Neural cell (in vitro differentiated cells): ENCODE data around the gene ZBTB7C. TPM values are rescaled to one million over a fixed set of nuclear protein-coding genes. Genes with fewer than 3 reads are reported as not detected.
A peak's percentile ranks its signal among the peaks of the same experiment; 100 is the strongest.

Experiments
- H2AFZ ChIP-seq: fragments of 200-600, 300-800 bp; sonication (generic), shearing (Covaris generic); 2 replicates; pipeline ENCODE4 v1.6.0; 2014; ENCODE audit warnings: low read depth, mild to moderate bottlenecking, antibody characterized with exemption, low read length, moderate library complexity
- H3F3A ChIP-seq: fragments of 200-600 bp; shearing (Covaris generic); 2 replicates; pipeline ENCODE4 v1.6.1; 2016; ENCODE audit warnings: mild to moderate bottlenecking, moderate library complexity, mixed read lengths, antibody characterized with exemption, low read length; ENCODE audit not compliant: insufficient read depth, poor library complexity, severe bottlenecking
- H3K27ac ChIP-seq: fragments of 200-600, 300-800 bp; sonication (generic), shearing (Covaris generic); 2 replicates; pipeline ENCODE4 v1.5.1; 2014; ENCODE audit warnings: mild to moderate bottlenecking, low read length, moderate library complexity
- H3K27me3 ChIP-seq: fragments of 300-800, 200-600 bp; sonication (generic), shearing (Covaris generic); 2 replicates; pipeline ENCODE4 v1.6.0; 2014; ENCODE audit warnings: mild to moderate bottlenecking, low read depth, low read length, moderate library complexity; ENCODE audit not compliant: insufficient read depth
- H3K36me3 ChIP-seq: fragments of 300-800, 200-600 bp; sonication (generic), shearing (Covaris generic); 2 replicates; pipeline ENCODE4 v1.5.1; 2014; ENCODE audit warnings: mild to moderate bottlenecking, antibody characterized with exemption, low read length, moderate library complexity; ENCODE audit not compliant: insufficient read depth
- H3K4me2 ChIP-seq: fragments of 300-800, 200-600 bp; sonication (generic), shearing (Covaris generic); 2 replicates; pipeline ENCODE4 v1.6.0; 2014; ENCODE audit warnings: mild to moderate bottlenecking, low read length
- H3K4me3 ChIP-seq: fragments of 300-800, 200-600 bp; sonication (generic), shearing (Covaris generic); 2 replicates; pipeline ENCODE4 v1.5.1; 2014; ENCODE audit warnings: mild to moderate bottlenecking, low read length, moderate library complexity
- H3K79me2 ChIP-seq: fragments of 200-600 bp; shearing (Covaris generic); replicated peaks from 2 replicates; pipeline ENCODE4 v1.6.0; 2014; ENCODE audit warnings: mild to moderate bottlenecking, low read length, moderate library complexity; ENCODE audit not compliant: insufficient read depth
- H3K9ac ChIP-seq: fragments of 300-800, 200-600 bp; sonication (generic), shearing (Covaris generic); 2 replicates; pipeline ENCODE4 v1.6.1; 2016; ENCODE audit warnings: mild to moderate bottlenecking, low read length, mixed read lengths
- H3K9me2 ChIP-seq: fragments of 200-600 bp; shearing (Covaris generic); 2 replicates; pipeline ENCODE4 v1.6.1; 2016; ENCODE audit warnings: mild to moderate bottlenecking, low read length, mixed read lengths; ENCODE audit not compliant: insufficient read depth
- H3K9me3 ChIP-seq: fragments of 200-600, 300-800 bp; sonication (generic), shearing (Covaris generic); 2 replicates; pipeline ENCODE4 v1.6.1; 2016; ENCODE audit warnings: mild to moderate bottlenecking, mixed run types, low read length, moderate library complexity, mixed read lengths
- H4K20me1 ChIP-seq: fragments of 200-600 bp; shearing (Covaris generic); 2 replicates; pipeline ENCODE4 v1.6.1; 2016; ENCODE audit warnings: mild to moderate bottlenecking, mixed run types; ENCODE audit not compliant: insufficient read depth
- EP300 ChIP-seq: fragments of 450-650 bp; conservative IDR thresholded peaks from 2 replicates; pipeline ENCODE4 v1.6.1; 2014; ENCODE audit warnings: antibody characterized with exemption, mild to moderate bottlenecking, moderate library complexity; ENCODE audit not compliant: poor library complexity, severe bottlenecking
- EZH2 ChIP-seq: fragments of 200-600, 300-800 bp; shearing (Covaris generic), sonication (generic); IDR thresholded peaks from 2 replicates; pipeline ENCODE4 v1.6.1; 2014; ENCODE audit warnings: antibody characterized with exemption, low read length, borderline replicate concordance, mild to moderate bottlenecking; ENCODE audit not compliant: insufficient read depth, poor library complexity, severe bottlenecking
- MXI1 ChIP-seq: fragments of 450-650 bp; conservative IDR thresholded peaks from 2 replicates; pipeline ENCODE4 v1.6.1; 2014; ENCODE audit warnings: antibody characterized with exemption, mild to moderate bottlenecking; ENCODE audit not compliant: poor library complexity, severe bottlenecking
- POLR2AphosphoS5 ChIP-seq: IDR thresholded peaks from 2 replicates; pipeline ENCODE4 v1.6.1; 2012
- RAD21 ChIP-seq: fragments of 450-650 bp; conservative IDR thresholded peaks from 2 replicates; pipeline ENCODE4 v1.6.1; 2014; ENCODE audit warnings: antibody characterized with exemption, mild to moderate bottlenecking, moderate library complexity
- SMC3 ChIP-seq: fragments of 450-650 bp; conservative IDR thresholded peaks from 2 replicates; pipeline ENCODE4 v1.6.1; 2014; ENCODE audit warnings: antibody characterized with exemption, mild to moderate bottlenecking, moderate library complexity; ENCODE audit not compliant: poor library complexity
- TAF1 ChIP-seq: IDR thresholded peaks from 2 replicates; pipeline ENCODE4 v1.6.1; 2012; ENCODE audit warnings: low read depth
- polyA plus RNA-seq: library from polyadenylated mRNA; depleted of rRNA; stranded (reverse); fragments of >200 nt; gene quantifications from 2 replicates; pipeline ENCODE4 v1.2.3, GENCODE V29; 2014
- TF ChIP-seq, protein P1 (sequence below): fragments of 450-650 bp; IDR thresholded peaks from 2 replicates; pipeline ENCODE4 v1.5.1; 2014; ENCODE audit warnings: antibody characterized with exemption, mild to moderate bottlenecking, moderate library complexity; ENCODE audit not compliant: poor library complexity, severe bottlenecking
- TF ChIP-seq, protein P2 (sequence below): IDR thresholded peaks from 2 replicates; pipeline ENCODE4 v1.6.1; 2012; ENCODE audit warnings: borderline replicate concordance

Gene ZBTB7C
- polyA plus RNA-seq, 1 donor from 2014 or later = 2.4 TPM

DNA sequence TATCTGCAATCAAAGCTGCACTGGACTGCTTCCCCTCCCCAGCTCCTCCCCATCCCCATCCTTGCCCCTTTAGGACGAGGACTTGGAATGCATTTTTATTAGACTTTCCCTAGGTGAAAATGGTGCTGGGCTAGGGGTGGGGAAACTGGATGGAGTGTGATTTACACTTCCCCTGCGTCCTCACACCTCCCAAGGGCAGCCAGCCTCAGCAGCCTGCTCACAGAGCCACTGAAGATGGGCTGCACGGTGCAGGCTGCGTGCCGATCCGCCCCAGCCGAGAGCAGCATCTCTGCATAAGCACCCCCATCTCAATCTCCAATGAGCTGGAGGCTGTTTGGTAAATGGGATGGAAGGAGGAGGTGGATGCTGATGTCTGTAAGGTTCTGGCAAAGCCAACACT lies 87.6 kb downstream of the ZBTB7C start:
- Histone ChIP-seq H3K27me3 (no peaks in the 10 kb centered on the region), H3K27ac (no peak overlapping the region), H4K20me1 (no peaks in the 10 kb centered on the region), H3F3A (no peaks in the 10 kb centered on the region), H3K9ac (peak overlapping the region; percentile 7), H3K79me2 (no peaks in the 10 kb centered on the region), H2AFZ (no peak overlapping the region), H3K9me3 (no peaks in the 10 kb centered on the region), H3K4me3 (no peak overlapping the region), H3K9me2 (no peaks in the 10 kb centered on the region), H3K36me3 (no peaks in the 10 kb centered on the region), H3K4me2 (no peak overlapping the region)
- TF ChIP-seq EZH2 = no peak

DNA sequence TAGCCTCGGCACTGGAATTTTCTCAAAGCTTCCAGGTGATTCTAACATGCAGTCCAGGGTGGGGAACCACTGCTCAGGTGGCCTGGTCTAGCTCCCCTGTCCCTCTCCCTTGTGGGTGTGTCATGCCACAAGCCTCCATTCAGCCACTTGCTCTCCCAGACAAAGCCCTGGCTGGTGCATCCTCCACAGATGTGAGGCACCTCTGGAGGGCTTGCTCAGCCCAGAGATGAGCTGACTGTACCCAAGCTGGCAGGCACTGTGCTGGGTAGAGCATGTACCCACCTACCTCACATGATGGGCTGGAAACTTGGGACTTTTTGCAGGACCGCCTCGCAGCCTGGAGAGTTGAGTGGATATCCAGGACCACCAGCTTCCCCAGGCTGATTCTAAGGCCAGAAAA lies 88.1 kb downstream of the ZBTB7C start:
- no peaks in the 10 kb centered on the region for H4K20me1 ChIP-seq
- no peaks in the 10 kb centered on the region for H3F3A ChIP-seq
- no peaks in the 10 kb centered on the region for H3K27me3 ChIP-seq
- no peak for TF ChIP-seq EZH2
- TF ChIP-seq, protein P1, sequence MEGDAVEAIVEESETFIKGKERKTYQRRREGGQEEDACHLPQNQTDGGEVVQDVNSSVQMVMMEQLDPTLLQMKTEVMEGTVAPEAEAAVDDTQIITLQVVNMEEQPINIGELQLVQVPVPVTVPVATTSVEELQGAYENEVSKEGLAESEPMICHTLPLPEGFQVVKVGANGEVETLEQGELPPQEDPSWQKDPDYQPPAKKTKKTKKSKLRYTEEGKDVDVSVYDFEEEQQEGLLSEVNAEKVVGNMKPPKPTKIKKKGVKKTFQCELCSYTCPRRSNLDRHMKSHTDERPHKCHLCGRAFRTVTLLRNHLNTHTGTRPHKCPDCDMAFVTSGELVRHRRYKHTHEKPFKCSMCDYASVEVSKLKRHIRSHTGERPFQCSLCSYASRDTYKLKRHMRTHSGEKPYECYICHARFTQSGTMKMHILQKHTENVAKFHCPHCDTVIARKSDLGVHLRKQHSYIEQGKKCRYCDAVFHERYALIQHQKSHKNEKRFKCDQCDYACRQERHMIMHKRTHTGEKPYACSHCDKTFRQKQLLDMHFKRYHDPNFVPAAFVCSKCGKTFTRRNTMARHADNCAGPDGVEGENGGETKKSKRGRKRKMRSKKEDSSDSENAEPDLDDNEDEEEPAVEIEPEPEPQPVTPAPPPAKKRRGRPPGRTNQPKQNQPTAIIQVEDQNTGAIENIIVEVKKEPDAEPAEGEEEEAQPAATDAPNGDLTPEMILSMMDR = no peak
- TF ChIP-seq POLR2AphosphoS5 = no peak
- TF ChIP-seq, protein P2, sequence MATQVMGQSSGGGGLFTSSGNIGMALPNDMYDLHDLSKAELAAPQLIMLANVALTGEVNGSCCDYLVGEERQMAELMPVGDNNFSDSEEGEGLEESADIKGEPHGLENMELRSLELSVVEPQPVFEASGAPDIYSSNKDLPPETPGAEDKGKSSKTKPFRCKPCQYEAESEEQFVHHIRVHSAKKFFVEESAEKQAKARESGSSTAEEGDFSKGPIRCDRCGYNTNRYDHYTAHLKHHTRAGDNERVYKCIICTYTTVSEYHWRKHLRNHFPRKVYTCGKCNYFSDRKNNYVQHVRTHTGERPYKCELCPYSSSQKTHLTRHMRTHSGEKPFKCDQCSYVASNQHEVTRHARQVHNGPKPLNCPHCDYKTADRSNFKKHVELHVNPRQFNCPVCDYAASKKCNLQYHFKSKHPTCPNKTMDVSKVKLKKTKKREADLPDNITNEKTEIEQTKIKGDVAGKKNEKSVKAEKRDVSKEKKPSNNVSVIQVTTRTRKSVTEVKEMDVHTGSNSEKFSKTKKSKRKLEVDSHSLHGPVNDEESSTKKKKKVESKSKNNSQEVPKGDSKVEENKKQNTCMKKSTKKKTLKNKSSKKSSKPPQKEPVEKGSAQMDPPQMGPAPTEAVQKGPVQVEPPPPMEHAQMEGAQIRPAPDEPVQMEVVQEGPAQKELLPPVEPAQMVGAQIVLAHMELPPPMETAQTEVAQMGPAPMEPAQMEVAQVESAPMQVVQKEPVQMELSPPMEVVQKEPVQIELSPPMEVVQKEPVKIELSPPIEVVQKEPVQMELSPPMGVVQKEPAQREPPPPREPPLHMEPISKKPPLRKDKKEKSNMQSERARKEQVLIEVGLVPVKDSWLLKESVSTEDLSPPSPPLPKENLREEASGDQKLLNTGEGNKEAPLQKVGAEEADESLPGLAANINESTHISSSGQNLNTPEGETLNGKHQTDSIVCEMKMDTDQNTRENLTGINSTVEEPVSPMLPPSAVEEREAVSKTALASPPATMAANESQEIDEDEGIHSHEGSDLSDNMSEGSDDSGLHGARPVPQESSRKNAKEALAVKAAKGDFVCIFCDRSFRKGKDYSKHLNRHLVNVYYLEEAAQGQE = no peak
- no peak for TF ChIP-seq EP300
- no peak for TF ChIP-seq TAF1
- no peak for TF ChIP-seq SMC3
- TF ChIP-seq MXI1 = no peak
- TF ChIP-seq RAD21 = no peak
- H3K27ac ChIP-seq = no peak overlapping the region
- H3K9ac ChIP-seq = peak overlapping the region; percentile 7
- H3K9me3 ChIP-seq = no peaks in the 10 kb centered on the region
- H3K9me2 ChIP-seq = no peaks in the 10 kb centered on the region
- H3K4me3 ChIP-seq = no peak overlapping the region
- no peaks in the 10 kb centered on the region for H3K36me3 ChIP-seq
- no peaks in the 10 kb centered on the region for H3K79me2 ChIP-seq
- no peak overlapping the region for H3K4me2 ChIP-seq
- H2AFZ ChIP-seq = no peak overlapping the region

DNA sequence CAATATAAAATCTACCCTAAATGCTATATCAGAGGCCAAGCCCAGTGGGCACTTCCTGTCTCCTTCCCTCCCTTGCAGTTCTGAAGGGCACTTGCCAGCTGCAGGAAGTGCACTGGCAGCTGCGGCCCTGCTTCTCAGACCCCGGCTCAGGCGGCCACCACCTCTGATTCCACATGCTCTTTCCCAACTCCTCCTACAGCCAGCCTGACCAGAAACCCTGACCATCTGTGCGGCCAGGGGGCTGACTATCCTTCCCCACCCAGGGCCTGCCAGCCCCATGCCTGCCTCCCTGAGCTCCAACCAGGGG lies 88.6 kb downstream of the ZBTB7C start:
- no peaks in the 10 kb centered on the region for H3K9me2 ChIP-seq
- H3K27me3 ChIP-seq = no peaks in the 10 kb centered on the region
- H3K79me2 ChIP-seq = no peaks in the 10 kb centered on the region
- no peak overlapping the region for H3K4me3 ChIP-seq
- no peak overlapping the region for H3K4me2 ChIP-seq
- no peaks in the 10 kb centered on the region for H3K36me3 ChIP-seq
- no peaks in the 10 kb centered on the region for H3K9me3 ChIP-seq
- no peak overlapping the region for H3K27ac ChIP-seq
- H2AFZ ChIP-seq = no peak overlapping the region
- no peak overlapping the region for H3K9ac ChIP-seq
- no peaks in the 10 kb centered on the region for H4K20me1 ChIP-seq
- TF ChIP-seq EP300 (no peak), MXI1 (no peak), RAD21 (no peak), POLR2AphosphoS5 (no peak), SMC3 (no peak), EZH2 (no peak), TAF1 (no peak)
- TF ChIP-seq, protein P1 = no peak
- TF ChIP-seq, protein P2 = no peak
- no peaks in the 10 kb centered on the region for H3F3A ChIP-seq
